K562 (cell line): ENCODE measurements around the gene SFMBT2. TPM values are rescaled to one million over a fixed set of nuclear protein-coding genes. Genes with fewer than 3 reads are reported as not detected.

ENCODE experiments used
- ATAC-seq: fragments of 200-7000 bp; cut with Tn5 transposase; 3 replicates; pipeline ENCODE4 v1.9.1; 2020; ENCODE audit warnings: moderate library complexity
- BruUV-seq: library from RNA; stranded (reverse); fragments of 400-500 nt; replicated peaks from 2 replicates; lab custom pipeline; 2021; lab: Mats Ljungman, UMichigan
- CTCF ChIA-PET: fragments of 300-600 bp; formaldehyde crosslinking; extraction: SDS; loops from one replicate; lab custom pipeline; 2021; ENCODE audit warnings: low intra/inter-chr PET ratio; lab: Yijun Ruan, JAX
- POLR2A ChIA-PET: fragments of 300-600, 350-650 bp; sonication (Branson Sonifier 250); formaldehyde crosslinking; extraction: SDS; loops from one replicate; lab custom pipeline; 2021; ENCODE audit warnings: antibody characterized with exemption, inconsistent platforms; lab: Yijun Ruan, JAX
- DNase-seq, 4 experiments: peaks; one replicate each; pipeline versions ENCODE4 v3.0.0 to v3.0.0-alpha.2; 2011 to 2018; ENCODE audit warnings: low spot score in 3 of 4, mixed read lengths in 3 of 4; ENCODE audit errors: extremely low read depth in 1 of 4
- FAIRE-seq: peaks from 2 replicates; lab custom pipeline; 2011; peaks lifted over from hg19 to GRCh38; lab: Jason Lieb, UNC
- H2AFZ ChIP-seq: 2 replicates; pipeline ENCODE4 v1.6.0; 2011; ENCODE audit warnings: low read depth, low read length, control low read depth, inconsistent platforms
- H3K27ac ChIP-seq: fragments of 200-600 bp; 3 replicates; pipeline ENCODE4 v1.8.0; 2011; ENCODE audit warnings: low read depth, mild to moderate bottlenecking, control low read depth, inconsistent platforms, low read length, moderate library complexity, mixed read lengths; ENCODE audit errors: extremely low read depth
- H3K27me3 ChIP-seq, 2 experiments: fragments of 300-600 bp in 1 of 2; 2 replicates in 1 of 2; 3 replicates in 1 of 2; pipeline versions ENCODE4 v1.6.0 to v1.8.0; 2011; ENCODE audit warnings: inconsistent platforms in 2 of 2, low read length in 2 of 2, mild to moderate bottlenecking in 1 of 2, mixed read lengths in 1 of 2, moderate library complexity in 1 of 2; ENCODE audit not compliant: control insufficient read depth in 2 of 2, insufficient read depth in 2 of 2
- H3K36me3 ChIP-seq: fragments of 300-600 bp; 3 replicates; pipeline ENCODE4 v1.8.0; 2011; ENCODE audit warnings: mild to moderate bottlenecking, low read length, inconsistent platforms; ENCODE audit not compliant: control insufficient read depth, insufficient read depth
- H3K4me1 ChIP-seq, 2 experiments: fragments of 200-600 bp in 1 of 2; replicated peaks in 1 of 2; 2 replicates in 1 of 2; 3 replicates in 1 of 2; pipeline versions ENCODE4 v1.5.1 to v1.8.0; 2011; ENCODE audit warnings: inconsistent platforms in 2 of 2, low read length in 2 of 2, mild to moderate bottlenecking in 1 of 2, mixed read lengths in 1 of 2, moderate library complexity in 1 of 2; ENCODE audit not compliant: control insufficient read depth in 2 of 2, insufficient read depth in 2 of 2
- H3K4me2 ChIP-seq: 2 replicates; pipeline ENCODE4 v1.6.1; 2011; ENCODE audit warnings: low read length, control low read depth, inconsistent platforms, mixed read lengths; ENCODE audit not compliant: insufficient read depth
- H3K4me3 ChIP-seq: fragments of 200-600 bp; sonication (generic), shearing (Covaris generic); 2 replicates; pipeline ENCODE4 v1.5.1; 2016; ENCODE audit warnings: control low read depth, inconsistent platforms
- H3K79me2 ChIP-seq: fragments of 200-600 bp; 3 replicates; pipeline ENCODE4 v1.8.0; 2011; ENCODE audit warnings: low read length, inconsistent platforms; ENCODE audit not compliant: control insufficient read depth, insufficient read depth
- H3K9ac ChIP-seq, 2 experiments: 2 replicates each; pipeline versions ENCODE4 v1.6.0 to v1.6.1; 2011; ENCODE audit warnings: low read depth in 2 of 2, low read length in 2 of 2, control low read depth in 1 of 2, inconsistent platforms in 1 of 2, mild to moderate bottlenecking in 1 of 2, mixed read lengths in 1 of 2; ENCODE audit not compliant: insufficient read depth in 1 of 2
- H3K9me1 ChIP-seq: one replicate; pipeline ENCODE4 v1.6.0; 2011; ENCODE audit warnings: inconsistent platforms, mild to moderate bottlenecking, low read length, moderate library complexity; ENCODE audit not compliant: control insufficient read depth, insufficient read depth
- H3K9me3 ChIP-seq: replicated peaks from 2 replicates; pipeline ENCODE4 v1.5.1; 2011; ENCODE audit warnings: low read depth, low read length, inconsistent platforms; ENCODE audit not compliant: control insufficient read depth, insufficient read depth
- H4K20me1 ChIP-seq: replicated peaks from 2 replicates; pipeline ENCODE4 v1.6.1; 2011; ENCODE audit warnings: low read length, inconsistent platforms, mixed read lengths; ENCODE audit not compliant: control insufficient read depth, insufficient read depth
- DDX20 ChIP-seq: fragments of 450-650 bp; IDR thresholded peaks from 2 replicates; pipeline ENCODE4 v1.6.1; 2016; ENCODE audit warnings: missing genetic modification characterization, low read depth, mild to moderate bottlenecking, missing compliant biosample characterization, moderate library complexity
- MGA ChIP-seq: fragments of 450-650 bp; IDR thresholded peaks from 2 replicates; pipeline ENCODE4 v1.6.1; 2016; ENCODE audit warnings: mild to moderate bottlenecking, moderate library complexity
- WGBS: fragments of 100-300 bp; shearing (Covaris generic); methylation state at CpG from one replicate; pipeline ENCODE4 v1.1.6; 2016; ENCODE audit warnings: low coverage, mixed read lengths; ENCODE audit not compliant: insufficient coverage; ENCODE audit errors: missing lambda C conversion rate; 5-methylcytosine and 5-hydroxymethylcytosine counted together
- in situ Hi-C: fragments of 300-500 bp; cut with MboI; formaldehyde crosslinking; loops from 4 replicates; pipeline ENCODE4 v1.15.0; 2018; ENCODE audit warnings: inconsistent platforms, mixed read lengths
- intact Hi-C: fragments of 100-400 bp; cut with micrococcal nuclease; formaldehyde crosslinking; loops from 2 replicates; pipeline ENCODE4 v1.14.2; 2022
- polyA plus RNA-seq, 8 experiments: library from polyadenylated mRNA; depleted of rRNA in 4 of 8; stranded (reverse) in 5 of 8; unstranded in 3 of 8; fragments of >200 nt; fragmentation: Nextera tagmentation in 2 of 8; fragmentation: Illumina TruSeq in 1 of 8; extraction: Ambion mirVana in 2 of 8; extraction: Trizol in 1 of 8; gene quantifications; 2 replicates each; pipeline versions ENCODE4 v1.2.1 to v1.2.3, GENCODE V29; 2011 to 2014; ENCODE audit warnings: inconsistent platforms in 1 of 8, missing spikeins in 1 of 8
- total RNA-seq, 7 experiments: library from RNA; depleted of rRNA in 6 of 7; stranded (reverse); fragments of >200 nt in 6 of 7; fragmentation: Illumina TruSeq in 2 of 7; extraction: Trizol in 2 of 7; gene quantifications; 2 replicates each; pipeline versions ENCODE4 v1.2.1 to v1.2.3, GENCODE V29; 2011 to 2021; ENCODE audit warnings: low replicate concordance in 1 of 7
- TF ChIP-seq, protein P1 (sequence below), 2 experiments: IDR thresholded peaks in 1 of 2; conservative IDR thresholded peaks in 1 of 2; 2 replicates each; pipeline ENCODE4 v1.6.1; 2016; ENCODE audit warnings: low read depth in 2 of 2, mild to moderate bottlenecking in 1 of 2, missing compliant biosample characterization in 1 of 2, missing genetic modification characterization in 1 of 2, moderate library complexity in 1 of 2
- TF ChIP-seq, protein P2 (sequence below), 2 experiments: fragments of 450-650 bp; conservative IDR thresholded peaks; 2 replicates each; pipeline ENCODE4 v1.6.1; 2017; ENCODE audit warnings: mild to moderate bottlenecking in 2 of 2, moderate library complexity in 2 of 2

SFMBT2 gene
- total and polyA plus RNA-seq, 9 of the 15 experiments (the other 6 are each of a cell fraction or from before 2014, with no cell fraction given): 1.2 to 13.6 (median 7.6) TPM

DNA sequence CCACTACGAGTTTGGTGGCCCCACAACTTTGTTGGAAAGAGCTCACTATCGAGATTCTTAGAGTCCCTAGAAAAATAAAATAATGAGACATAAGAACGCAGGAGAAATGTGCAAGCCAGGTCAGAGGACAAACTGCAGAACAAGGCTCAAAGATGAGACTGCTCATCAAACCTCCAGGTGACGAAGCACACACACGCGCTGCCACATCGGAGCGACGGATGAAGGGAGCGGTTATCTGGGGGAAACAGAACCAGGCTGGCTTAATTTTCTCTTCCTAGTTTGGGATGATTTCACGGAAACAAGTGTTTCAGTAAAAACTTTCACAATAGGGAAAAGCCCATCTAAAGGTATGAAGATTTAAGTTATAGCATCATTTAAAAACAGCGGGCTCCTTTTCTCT, 231.3 kb downstream of the SFMBT2 start:
- H3K4me3 ChIP-seq: no peak overlapping the region
- peak; percentile 87 for FAIRE-seq
- H4K20me1 ChIP-seq: no peaks in the 10 kb centered on the region
- CTCF ChIA-PET: no interaction called here
- DNase-seq: peak; percentile 43 to 65 (median 51)
- in situ Hi-C loops: no loop called here
- peak overlapping the region in 1 of 2 experiments; percentile 4; a peak in 1 of 4 replicates for H3K9ac ChIP-seq
- peak; percentile 72 for ATAC-seq
- H3K79me2 ChIP-seq: no peaks in the 10 kb centered on the region
- POLR2A ChIA-PET: no interaction called here
- 27% methylated on average over 12 of the region's 12 CpGs for WGBS
- no TSS peak for BruUV-seq
- peak overlapping the region; percentile 28; the same call in 1 of the 2 replicates for H3K4me2 ChIP-seq
- 0 out of 2 replicates have a peak, but pooled peaks cover 1% of the 10 kb centered on the region for H3K9me3 ChIP-seq
- H3K36me3 ChIP-seq: peaks cover 28% of the 10 kb centered on the region
- peak overlapping the region; percentile 1; the same call in 1 of the 2 replicates for H2AFZ ChIP-seq
- no peaks in the 10 kb centered on the region for H3K27me3 ChIP-seq
- H3K4me1 ChIP-seq: peaks cover 13 to 14% of the 10 kb centered on the region in 2 experiments; a peak in 4 of 5 replicates
- peak overlapping the region; percentile 39; the same call in 1 of the 3 replicates for H3K27ac ChIP-seq
- no peaks in the 10 kb centered on the region for H3K9me1 ChIP-seq
- intact Hi-C loops: no loop called here
- TF ChIP-seq DDX20 (tag) (no peak), MGA (peak; percentile 51)
- TF ChIP-seq, protein P1, sequence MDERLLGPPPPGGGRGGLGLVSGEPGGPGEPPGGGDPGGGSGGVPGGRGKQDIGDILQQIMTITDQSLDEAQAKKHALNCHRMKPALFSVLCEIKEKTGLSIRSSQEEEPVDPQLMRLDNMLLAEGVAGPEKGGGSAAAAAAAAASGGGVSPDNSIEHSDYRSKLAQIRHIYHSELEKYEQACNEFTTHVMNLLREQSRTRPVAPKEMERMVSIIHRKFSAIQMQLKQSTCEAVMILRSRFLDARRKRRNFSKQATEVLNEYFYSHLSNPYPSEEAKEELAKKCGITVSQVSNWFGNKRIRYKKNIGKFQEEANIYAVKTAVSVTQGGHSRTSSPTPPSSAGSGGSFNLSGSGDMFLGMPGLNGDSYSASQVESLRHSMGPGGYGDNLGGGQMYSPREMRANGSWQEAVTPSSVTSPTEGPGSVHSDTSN (CRISPR knock-in tag; IDR thresholded peaks at IDR 0.05; ENCODE audit: low read depth): no peak
- TF ChIP-seq, protein P1 (tag; conservative IDR thresholded peaks at IDR 0.05; ENCODE audit: low read depth): no peak
- TF ChIP-seq, protein P2, sequence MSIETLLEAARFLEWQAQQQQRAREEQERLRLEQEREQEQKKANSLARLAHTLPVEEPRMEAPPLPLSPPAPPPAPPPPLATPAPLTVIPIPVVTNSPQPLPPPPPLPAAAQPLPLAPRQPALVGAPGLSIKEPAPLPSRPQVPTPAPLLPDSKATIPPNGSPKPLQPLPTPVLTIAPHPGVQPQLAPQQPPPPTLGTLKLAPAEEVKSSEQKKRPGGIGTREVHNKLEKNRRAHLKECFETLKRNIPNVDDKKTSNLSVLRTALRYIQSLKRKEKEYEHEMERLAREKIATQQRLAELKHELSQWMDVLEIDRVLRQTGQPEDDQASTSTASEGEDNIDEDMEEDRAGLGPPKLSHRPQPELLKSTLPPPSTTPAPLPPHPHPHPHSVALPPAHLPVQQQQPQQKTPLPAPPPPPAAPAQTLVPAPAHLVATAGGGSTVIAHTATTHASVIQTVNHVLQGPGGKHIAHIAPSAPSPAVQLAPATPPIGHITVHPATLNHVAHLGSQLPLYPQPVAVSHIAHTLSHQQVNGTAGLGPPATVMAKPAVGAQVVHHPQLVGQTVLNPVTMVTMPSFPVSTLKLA (conservative IDR thresholded peaks at IDR 0.05): 0 out of 4 replicates have a peak, but pooled peaks of 1 of the 2 experiments have one; percentile 24
